ENCODE results near the gene AKIRIN1.
"Not testable (repeated sequence)": the region's sequence is repeated elsewhere in the genome, so short reads cannot be mapped to it uniquely, and the experiment has no call there.

DNA sequence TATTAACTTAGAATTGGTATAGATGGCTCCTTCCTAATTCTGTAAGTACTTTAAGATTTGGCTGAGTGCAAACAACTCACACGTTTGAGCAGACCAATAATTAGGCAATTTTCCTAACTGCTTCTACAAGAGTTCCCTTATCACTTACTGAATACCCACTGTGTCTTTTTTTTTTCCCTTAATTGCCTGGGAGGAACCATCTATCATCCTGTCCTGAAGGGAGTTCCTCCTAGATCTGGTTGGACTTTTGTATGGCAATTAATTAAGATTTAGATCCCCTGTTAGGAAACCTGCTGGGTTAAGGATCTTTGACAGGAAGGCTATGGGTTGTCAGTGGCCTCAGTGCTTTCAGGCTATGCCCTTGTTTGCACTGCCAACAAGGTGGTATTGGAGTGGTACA lies 11.7 kb upstream of the AKIRIN1 start:
- not testable (repeated sequence) for TF ChIP-seq POLR2A, POLR2AphosphoS5 (IDR thresholded peaks at IDR 0.05; ENCODE audit: low read depth, low read length)

Data from GM12892 (cell line).